Mammary epithelial cell (primary cell): ENCODE data around the gene SMTNL2.

Experiments used
- EZH2 ChIP-seq: IDR thresholded peaks from 2 replicates; pipeline ENCODE4 v1.6.1; 2012; ENCODE audit warnings: low read length, inconsistent platforms, borderline replicate concordance
- TF ChIP-seq, protein P1 (sequence below), 2 donors: IDR thresholded peaks in 1 of 2; conservative IDR thresholded peaks in 1 of 2; 2 replicates each; pipeline ENCODE4 v1.5.1; 2011 to 2012; ENCODE audit warnings: inconsistent platforms in 2 of 2, low read length in 2 of 2, mild to moderate bottlenecking in 2 of 2, control low read depth in 1 of 2, low read depth in 1 of 2; ENCODE audit not compliant: insufficient read depth in 1 of 2; ENCODE audit errors: extremely low read depth in 1 of 2

- TF ChIP-seq, protein P1, sequence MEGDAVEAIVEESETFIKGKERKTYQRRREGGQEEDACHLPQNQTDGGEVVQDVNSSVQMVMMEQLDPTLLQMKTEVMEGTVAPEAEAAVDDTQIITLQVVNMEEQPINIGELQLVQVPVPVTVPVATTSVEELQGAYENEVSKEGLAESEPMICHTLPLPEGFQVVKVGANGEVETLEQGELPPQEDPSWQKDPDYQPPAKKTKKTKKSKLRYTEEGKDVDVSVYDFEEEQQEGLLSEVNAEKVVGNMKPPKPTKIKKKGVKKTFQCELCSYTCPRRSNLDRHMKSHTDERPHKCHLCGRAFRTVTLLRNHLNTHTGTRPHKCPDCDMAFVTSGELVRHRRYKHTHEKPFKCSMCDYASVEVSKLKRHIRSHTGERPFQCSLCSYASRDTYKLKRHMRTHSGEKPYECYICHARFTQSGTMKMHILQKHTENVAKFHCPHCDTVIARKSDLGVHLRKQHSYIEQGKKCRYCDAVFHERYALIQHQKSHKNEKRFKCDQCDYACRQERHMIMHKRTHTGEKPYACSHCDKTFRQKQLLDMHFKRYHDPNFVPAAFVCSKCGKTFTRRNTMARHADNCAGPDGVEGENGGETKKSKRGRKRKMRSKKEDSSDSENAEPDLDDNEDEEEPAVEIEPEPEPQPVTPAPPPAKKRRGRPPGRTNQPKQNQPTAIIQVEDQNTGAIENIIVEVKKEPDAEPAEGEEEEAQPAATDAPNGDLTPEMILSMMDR (conservative IDR thresholded peaks at IDR 0.05 in 1 of 2, IDR thresholded peaks at IDR 0.05 in 1 of 2; ENCODE audit: extremely low read depth in 1 of 2, insufficient read depth in 1 of 2, low read depth in 1 of 2, low read length in 2 of 2): no peak
- no peak for TF ChIP-seq EZH2
Observed at GRCh38 chr17:4548721-4549531, 35.4 kb upstream of the SMTNL2 start.
